Stimulated activated CD4-positive, alpha-beta T cell treated with anti-CD3 and anti-CD28 coated beads, TNF-alpha, amount 100 ng/mL, for 4 hours (primary cell): ENCODE data around the gene FCER1G.

Experiments
- DNase-seq, 3 experiments: peaks; one replicate each; pipeline ENCODE4 v3.0.0-alpha.2; 2020; ENCODE audit warnings: low read depth in 3 of 3

Gene FCER1G

GRCh38 chr1:161266202-161266601, 51.1 kb downstream of the FCER1G start:
- DNase-seq, result no peak

GRCh38 chr1:161266836-161267235, 51.7 kb downstream of the FCER1G start:
- DNase-seq, result no peak

- DNase-seq, result no peak
These were observed 52.2 kb downstream of the FCER1G start for GRCh38 chr1:161267321-161267720.
